WERI-Rb-1 (cell line): Measurements from ENCODE around the gene MSANTD7.
"Not testable (repeated sequence)": the region's sequence is repeated elsewhere in the genome, so short reads cannot be mapped to it uniquely, and the experiment has no call there.

Experiments used
- DNase-seq: peaks from one replicate; pipeline ENCODE4 v3.0.0-alpha.2; 2020
- H3K27ac ChIP-seq: fragments of 250-450 bp; sonication (Bioruptor Pico); 2 replicates; pipeline ENCODE4 v1.5.1; 2020; ENCODE audit warnings: mild to moderate bottlenecking, moderate library complexity
- H3K27me3 ChIP-seq: fragments of 250-450 bp; sonication (Bioruptor Pico); 2 replicates; pipeline ENCODE4 v1.5.1; 2021; ENCODE audit warnings: mild to moderate bottlenecking, low read depth, moderate library complexity; ENCODE audit not compliant: insufficient read depth, severe bottlenecking
- H3K36me3 ChIP-seq: fragments of 250-450 bp; sonication (Bioruptor Pico); 2 replicates; pipeline ENCODE4 v1.5.1; 2020; ENCODE audit warnings: mild to moderate bottlenecking, moderate library complexity
- H3K4me3 ChIP-seq: 2 replicates; pipeline ENCODE4 v1.5.1; 2011; ENCODE audit warnings: low read depth, mild to moderate bottlenecking, control low read depth, low read length
- H3K9me3 ChIP-seq: fragments of 250-450 bp; sonication (Bioruptor Pico); 2 replicates; pipeline ENCODE4 v1.5.1; 2021; ENCODE audit warnings: mild to moderate bottlenecking, moderate library complexity; ENCODE audit not compliant: severe bottlenecking
- TF ChIP-seq, protein P1 (sequence below): IDR thresholded peaks from 2 replicates; pipeline ENCODE4 v1.5.1; 2011; ENCODE audit warnings: low read depth, mild to moderate bottlenecking, control low read depth, inconsistent platforms, low read length

Gene MSANTD7

DNA sequence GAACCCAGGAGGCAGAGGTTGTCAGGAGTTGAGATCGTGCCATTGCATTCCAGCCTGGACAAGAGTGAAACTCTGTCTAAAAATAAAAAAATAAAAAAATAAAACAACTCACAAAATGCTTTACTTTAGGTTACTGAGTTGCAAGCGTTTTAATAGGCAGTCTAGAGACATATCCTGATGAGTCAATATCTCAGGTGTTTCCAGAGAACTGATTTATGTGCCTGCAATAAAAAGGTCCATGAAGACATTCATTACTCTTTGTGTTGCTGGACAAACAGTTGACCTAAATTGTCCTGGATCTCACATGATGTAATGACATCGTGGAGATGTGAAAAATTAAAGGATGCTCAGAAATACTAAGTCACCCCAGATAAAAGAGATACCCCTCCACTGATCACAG, 31.8 kb upstream of the MSANTD7 start:
- Histone ChIP-seq H3K27ac (no peak overlapping the region), H3K27me3 (no peaks in the 10 kb centered on the region), H3K9me3 (no peaks in the 10 kb centered on the region), H3K36me3 (no peaks in the 10 kb centered on the region), H3K4me3 (no peak overlapping the region)
- no peak for DNase-seq
- TF ChIP-seq, protein P1, sequence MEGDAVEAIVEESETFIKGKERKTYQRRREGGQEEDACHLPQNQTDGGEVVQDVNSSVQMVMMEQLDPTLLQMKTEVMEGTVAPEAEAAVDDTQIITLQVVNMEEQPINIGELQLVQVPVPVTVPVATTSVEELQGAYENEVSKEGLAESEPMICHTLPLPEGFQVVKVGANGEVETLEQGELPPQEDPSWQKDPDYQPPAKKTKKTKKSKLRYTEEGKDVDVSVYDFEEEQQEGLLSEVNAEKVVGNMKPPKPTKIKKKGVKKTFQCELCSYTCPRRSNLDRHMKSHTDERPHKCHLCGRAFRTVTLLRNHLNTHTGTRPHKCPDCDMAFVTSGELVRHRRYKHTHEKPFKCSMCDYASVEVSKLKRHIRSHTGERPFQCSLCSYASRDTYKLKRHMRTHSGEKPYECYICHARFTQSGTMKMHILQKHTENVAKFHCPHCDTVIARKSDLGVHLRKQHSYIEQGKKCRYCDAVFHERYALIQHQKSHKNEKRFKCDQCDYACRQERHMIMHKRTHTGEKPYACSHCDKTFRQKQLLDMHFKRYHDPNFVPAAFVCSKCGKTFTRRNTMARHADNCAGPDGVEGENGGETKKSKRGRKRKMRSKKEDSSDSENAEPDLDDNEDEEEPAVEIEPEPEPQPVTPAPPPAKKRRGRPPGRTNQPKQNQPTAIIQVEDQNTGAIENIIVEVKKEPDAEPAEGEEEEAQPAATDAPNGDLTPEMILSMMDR = no peak

DNA sequence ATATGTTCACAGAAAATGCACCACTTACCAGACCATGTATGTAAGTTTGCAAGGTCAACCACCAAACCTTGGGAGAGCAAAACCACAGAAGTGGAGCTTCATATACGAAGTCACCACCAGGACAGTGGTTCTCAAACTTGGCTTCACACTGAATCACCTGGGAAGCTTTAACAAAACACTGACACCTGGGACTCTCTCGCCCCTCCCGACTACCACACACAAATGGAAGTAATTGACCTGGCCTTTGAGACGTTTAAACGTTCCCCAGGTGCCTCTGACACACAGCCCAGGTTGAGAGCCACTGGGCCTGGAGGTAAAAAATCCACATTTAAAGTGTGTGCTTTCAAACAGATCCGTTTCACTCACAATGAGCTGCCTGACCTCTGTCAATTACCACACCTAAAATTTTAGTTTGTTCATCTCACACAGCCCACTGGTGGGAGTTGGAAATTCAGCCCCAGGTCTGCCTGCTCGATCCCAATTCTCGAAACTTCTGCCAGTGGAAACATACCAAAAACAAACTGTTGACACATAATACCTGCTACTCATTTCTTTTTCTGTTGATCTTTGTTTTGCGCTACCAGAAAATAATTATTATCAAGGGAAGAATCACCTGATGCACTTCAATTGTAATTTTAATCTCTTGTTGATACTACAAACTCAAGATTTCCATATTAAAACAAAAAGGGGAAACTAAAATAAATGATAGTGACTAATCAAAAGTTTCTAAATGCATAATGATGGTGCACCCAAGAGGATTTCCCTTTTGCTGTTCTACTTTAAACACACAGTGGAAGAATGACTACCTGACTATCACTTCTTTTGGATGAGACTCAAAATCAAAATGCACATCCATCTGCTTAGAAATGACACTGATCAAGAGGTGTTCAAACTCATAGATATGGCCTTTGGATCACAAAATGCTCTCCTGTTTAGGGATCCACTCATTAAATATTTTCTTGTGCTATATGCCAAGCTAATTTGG, 26.8 kb upstream of the MSANTD7 start:
- Histone ChIP-seq H3K27me3 (no peaks in the 10 kb centered on the region), H3K9me3 (no peaks in the 10 kb centered on the region), H3K4me3 (no peak overlapping the region), H3K36me3 (no peaks in the 10 kb centered on the region), H3K27ac (no peak overlapping the region)
- TF ChIP-seq, protein P1 = no peak
- DNase-seq = no peak

DNA sequence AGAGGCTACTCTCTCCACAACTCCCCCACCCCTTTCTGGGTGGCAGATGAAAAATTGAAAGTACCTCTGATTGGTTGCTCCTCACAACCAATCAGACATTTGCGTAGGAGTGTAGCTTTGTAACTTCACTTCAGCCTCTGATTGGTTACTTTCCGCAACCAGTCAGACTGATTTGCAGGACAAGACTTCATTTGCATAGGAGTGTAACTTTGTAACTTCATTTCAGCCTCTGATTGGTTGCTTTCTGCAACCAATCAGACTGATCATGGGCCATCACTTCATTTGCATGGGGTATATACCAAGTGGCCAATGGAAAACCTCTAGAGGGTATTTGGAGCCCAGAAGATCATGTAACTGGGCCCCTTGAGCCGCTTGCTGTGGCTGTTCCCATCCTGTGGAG, 25.8 kb upstream of the MSANTD7 start:
- Histone ChIP-seq H3K27me3 (no peaks in the 10 kb centered on the region), H3K36me3 (no peaks in the 10 kb centered on the region), H3K4me3 (no peak overlapping the region), H3K9me3 (no peaks in the 10 kb centered on the region), H3K27ac (no peak overlapping the region)
- no peak for DNase-seq
- TF ChIP-seq, protein P1 = no peak

DNA sequence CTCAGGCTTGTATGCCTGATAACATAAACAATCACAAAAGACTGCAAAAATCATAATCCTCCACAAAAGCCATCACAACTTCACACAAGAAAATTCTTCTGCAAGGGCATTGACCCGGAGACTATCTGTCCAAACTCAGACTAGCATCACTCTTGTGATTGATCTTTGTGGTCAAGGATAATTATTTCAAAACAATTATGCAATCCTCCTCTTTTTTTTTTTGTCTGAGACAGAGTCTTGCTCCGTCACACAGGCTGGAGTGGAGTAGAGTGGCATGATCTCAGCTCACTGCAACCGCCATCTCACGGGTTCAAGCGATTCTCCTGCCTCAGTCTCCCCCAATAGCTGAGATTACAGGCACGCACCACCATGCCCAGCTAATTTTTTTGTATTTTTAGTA, 22.4 kb upstream of the MSANTD7 start:
- Histone ChIP-seq H3K4me3 (no peak overlapping the region), H3K27me3 (no peaks in the 10 kb centered on the region), H3K27ac (no peak overlapping the region), H3K36me3 (no peaks in the 10 kb centered on the region), H3K9me3 (no peaks in the 10 kb centered on the region)
- DNase-seq = no peak
- TF ChIP-seq, protein P1 = no peak

DNA sequence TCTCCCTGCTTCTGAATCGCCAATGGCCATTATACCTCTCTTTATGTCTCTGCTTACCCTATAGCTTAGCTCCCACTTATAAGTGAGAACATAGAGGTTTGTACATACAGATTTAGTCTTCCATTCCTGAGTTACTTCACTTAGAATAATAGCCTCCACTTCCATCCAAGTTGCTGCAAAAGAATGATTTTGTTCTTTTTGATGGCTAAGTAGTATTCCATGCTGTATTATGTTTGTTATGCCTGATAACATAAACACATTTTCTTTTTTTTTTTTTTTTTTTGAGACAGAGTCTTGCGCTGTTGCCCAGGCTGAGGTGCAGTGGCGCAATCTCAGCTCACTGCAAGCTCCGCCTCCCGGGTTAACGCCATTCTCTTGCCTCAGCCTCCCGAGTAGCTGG, 21.4 kb upstream of the MSANTD7 start:
- H3K9me3 ChIP-seq, H3K4me3 ChIP-seq, DNase-seq, H3K27me3 ChIP-seq, H3K27ac ChIP-seq, H3K36me3 ChIP-seq: not testable (repeated sequence)

DNA sequence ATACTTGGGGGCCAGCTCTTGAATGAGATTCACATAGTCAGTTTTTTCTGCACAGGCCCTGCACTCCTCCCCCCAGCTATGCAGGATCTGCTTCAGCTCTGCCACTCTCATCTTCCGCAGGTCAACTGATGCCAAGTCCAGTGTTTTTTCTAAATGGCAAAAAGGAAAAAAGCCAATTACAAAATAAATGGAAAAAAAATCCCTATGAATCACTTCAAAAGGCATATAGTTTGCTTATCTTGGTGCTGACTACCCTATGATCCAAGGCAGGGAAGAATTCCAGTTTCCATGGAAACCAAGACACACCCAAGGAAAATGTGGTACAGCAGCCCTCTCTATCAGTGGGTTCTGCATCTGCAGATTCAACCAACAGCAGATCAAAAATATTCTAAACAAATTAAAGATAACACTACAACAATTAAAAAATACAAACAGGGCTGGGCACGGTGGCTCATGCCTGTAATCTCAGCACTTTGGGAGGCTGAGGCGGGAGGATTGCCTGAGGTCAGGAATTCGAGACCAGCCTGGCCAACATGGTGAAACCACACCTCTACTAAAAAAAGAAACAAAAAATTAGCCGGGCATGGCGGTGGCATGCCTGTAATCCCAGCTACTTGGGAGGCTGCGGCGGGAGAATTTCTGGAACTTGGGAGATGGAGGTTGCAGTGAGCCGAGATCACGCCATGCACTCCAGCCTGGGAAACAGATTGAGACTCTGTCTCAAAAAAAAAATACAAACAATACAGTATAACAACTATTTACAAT, 17.9 kb upstream of the MSANTD7 start:
- no peak for DNase-seq
- TF ChIP-seq, protein P1 = no peak
- no peaks in the 10 kb centered on the region for H3K27me3 ChIP-seq
- H3K9me3 ChIP-seq = no peaks in the 10 kb centered on the region
- no peaks in the 10 kb centered on the region for H3K36me3 ChIP-seq
- no peak overlapping the region for H3K27ac ChIP-seq
- no peak overlapping the region for H3K4me3 ChIP-seq
